ENCODE results near the gene ACTG2.

ACTG2 gene

GRCh38 chr2:73915437-73915993 is 22.7 kb downstream of the ACTG2 start:
- DNase-seq: no peak

- DNase-seq: no peak
Observed at GRCh38 chr2:73916666-73917065, 23.9 kb downstream of the ACTG2 start.

DNA sequence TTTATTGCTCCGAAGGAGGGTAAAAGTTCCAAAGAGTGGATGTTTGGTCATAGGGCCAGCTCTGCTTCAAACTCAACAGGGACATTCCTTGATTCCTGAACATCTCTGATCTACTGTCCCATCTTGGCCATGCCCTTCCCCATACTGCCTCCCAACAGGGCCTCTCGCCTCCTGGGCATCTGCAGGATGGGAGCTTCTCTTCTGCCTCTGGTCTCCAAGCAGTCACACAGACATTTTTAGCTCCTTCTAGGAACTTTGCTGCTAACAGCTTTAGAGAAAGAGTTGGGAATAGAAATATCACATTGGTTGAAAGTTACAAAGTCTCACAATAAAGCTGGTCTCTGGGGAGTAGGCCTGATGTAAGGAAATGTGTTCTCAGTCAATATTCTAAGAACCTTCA is 24.5 kb downstream of the ACTG2 start:
- no peak for DNase-seq

GRCh38 chr2:73917696-73918207 is 24.9 kb downstream of the ACTG2 start:
- DNase-seq: no peak

GRCh38 chr2:73918856-73919255 is 26.0 kb downstream of the ACTG2 start:
- DNase-seq: no peak

DNA sequence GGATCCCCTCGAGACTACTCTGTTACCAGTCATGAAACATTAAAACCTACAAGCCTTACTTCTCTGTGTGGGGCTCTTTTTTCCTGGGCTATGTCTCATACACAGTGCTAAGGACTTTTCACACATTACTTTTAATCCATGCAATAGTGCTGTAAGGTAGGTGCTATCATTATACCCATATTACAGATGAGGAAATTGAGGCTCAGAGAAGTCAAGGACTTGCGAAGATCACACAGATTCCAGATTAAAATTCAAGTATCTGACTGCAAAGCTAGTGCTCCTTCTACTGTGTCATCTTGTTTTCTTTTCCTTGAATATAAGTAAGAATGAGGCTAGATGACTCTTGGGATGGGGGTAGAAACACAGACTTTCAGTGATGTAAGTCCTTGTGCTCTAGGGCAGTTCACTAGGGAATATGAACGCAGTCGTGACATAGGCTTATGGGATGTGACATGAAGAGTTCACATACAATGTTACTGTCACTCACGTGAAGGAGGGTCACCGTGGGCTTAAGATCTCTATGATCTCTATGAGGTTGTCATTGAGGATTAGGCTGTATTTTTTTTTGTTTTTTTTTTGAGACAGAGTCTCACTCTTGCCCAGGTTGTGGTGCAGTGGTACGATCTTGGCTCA is 26.9 kb downstream of the ACTG2 start:
- no peak for DNase-seq

DNA sequence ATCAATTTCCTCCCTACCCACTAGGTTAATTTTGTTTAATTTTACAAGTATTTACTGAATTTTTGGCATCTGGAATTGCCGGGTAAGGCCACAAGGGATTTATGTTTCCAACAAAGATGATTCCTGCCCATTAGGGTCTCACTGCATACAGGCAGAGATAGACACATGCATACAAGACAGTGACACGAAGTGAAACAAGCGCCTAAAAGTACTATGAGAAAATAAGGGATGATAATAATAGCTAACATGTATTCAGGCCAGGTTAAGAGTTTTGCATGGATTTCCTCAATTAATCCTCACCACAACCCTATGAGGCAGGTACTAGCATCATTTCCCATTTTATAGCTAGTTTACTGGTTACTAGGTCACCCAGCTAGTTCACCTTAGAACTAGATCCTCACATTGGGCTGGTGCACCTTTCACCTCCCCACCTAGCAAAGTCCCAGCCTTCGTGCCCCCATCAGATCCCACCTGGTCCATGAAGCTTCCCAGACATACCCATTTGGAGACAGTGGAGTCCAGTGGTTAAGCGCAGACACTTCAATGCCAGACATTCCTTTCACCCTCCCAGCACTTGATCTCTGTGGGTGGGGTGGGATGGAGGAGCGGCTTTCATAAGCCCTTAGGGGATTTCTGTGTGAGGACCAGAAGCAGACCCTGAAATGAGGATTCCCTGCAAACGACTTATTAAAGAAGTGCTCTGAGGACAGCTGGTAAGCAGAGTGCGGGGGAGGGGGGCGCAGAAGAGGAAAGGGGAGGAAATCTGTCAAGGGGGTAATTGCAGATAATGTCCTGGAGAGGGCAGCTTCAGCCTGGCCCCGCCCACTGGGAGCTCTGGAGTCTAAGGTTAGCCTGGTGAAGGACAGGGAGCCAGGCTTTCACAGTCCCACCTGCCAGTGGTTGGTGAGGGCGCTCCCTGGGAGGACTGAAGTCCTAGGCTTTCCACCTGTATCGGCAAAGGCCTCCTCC is 28.1 kb downstream of the ACTG2 start:
- peak; percentile 62 for DNase-seq

GRCh38 chr2:73921581-73921980 is 28.8 kb downstream of the ACTG2 start:
- no peak for DNase-seq

GRCh38 chr2:73922681-73923080 is 29.9 kb downstream of the ACTG2 start:
- peak; percentile 29 for DNase-seq

DNA sequence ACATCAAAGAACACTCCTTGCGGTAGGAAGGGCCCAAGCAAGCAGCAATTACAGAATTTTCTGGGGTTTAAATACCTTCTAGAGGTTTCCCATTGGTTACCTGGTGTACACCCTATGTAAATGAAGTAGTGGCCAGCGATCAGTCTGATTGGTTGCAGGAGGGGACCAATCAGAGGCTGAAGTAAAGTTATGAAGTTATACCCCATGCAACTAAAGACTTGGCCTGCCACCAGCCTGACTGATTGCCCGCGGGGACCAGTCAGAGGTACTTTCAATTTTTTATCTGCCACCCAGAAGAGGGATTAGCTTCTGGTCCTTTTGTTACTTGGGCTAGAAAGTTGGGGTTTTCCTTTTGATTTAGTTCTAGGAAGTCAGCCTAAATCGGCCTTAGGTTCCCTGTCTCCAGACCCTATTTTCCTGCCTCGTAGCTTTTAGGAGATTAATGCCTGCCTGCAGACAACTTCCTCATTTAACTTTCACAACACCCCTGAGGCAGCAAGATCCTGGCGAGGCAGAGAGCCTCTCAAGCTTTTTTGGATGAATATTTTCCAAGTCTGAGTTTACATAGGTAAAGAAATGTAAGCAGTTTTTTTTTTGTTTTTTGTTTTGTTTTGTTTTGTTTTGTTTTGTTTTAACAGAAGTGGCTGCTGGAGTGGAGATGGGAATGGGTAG is 32.4 kb downstream of the ACTG2 start:
- no peak for DNase-seq

GRCh38 chr2:73925853-73926492 is 33.2 kb downstream of the ACTG2 start:
- peak; percentile 62 for DNase-seq

- DNase-seq: peak; percentile 97
Observed at GRCh38 chr2:73926493-73927327, 33.9 kb downstream of the ACTG2 start, which contains the start of gene DGUOK. DGUOK (plus strand) TSS chr2:73926880; CDS start chr2:73926911, 31 bp downstream.

DNA sequence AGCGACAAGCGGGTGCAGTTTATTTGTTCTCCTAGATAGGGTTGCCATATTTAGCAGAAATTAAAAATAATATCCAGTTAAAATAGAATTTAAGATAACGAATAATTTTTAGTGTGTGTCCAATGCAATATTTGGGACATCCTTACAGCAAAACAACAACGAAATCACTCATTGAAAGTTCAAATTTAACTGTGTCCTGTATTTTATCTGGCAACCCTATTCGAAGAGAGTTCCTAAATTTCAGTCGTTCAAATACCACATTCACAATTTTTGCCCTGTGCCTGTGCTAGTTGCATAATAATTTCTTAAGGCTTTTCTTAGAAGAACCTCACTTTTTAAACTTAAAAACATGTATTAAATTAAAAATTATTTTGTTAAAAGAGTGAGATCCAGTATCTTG is 34.5 kb downstream of the ACTG2 start:
- no peak for DNase-seq

DNA sequence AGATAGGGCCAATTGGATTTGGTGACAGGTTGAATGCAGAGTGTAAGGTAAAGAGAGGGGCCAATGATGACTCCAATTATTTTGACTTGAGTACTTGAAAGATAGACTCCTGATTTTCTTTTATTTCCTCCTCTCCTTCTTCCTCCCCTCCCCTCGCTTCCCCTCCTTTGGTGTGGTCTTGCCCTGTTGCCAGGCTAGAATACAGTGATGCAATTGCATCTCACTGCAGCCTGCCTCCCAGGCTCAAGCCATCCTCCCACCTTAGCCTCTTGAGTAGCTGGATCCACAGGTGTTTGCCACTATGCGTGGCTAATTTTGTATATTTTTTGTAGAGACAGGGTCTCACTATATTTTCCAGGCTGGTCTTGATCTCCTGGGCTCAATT is 36.1 kb downstream of the ACTG2 start:
- DNase-seq: no peak

DNA sequence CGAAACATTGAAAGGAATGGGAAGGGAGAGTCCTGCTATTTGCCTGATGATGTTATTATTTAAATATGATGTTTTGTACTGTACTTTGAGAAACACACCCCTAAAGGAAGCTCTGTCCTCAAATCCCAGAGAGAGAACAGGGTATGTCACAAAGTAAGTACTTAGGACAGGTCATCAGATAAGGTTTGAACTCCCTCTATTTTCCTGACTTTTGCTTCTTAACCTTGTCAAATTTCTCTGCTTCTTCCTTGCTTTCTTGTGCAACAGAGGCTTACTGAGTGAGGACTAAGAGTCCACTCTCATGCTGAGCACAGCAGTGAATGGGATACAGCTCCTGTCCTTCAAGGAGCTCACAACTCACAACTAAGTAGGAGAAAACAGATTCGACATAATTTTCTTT is 37.6 kb downstream of the ACTG2 start:
- no peak for DNase-seq

GRCh38 chr2:73931531-73932500 is 39.0 kb downstream of the ACTG2 start:
- no peak for DNase-seq

- DNase-seq: peak; percentile 75
Observed at GRCh38 chr2:73933194-73933593, 40.4 kb downstream of the ACTG2 start.

DNA sequence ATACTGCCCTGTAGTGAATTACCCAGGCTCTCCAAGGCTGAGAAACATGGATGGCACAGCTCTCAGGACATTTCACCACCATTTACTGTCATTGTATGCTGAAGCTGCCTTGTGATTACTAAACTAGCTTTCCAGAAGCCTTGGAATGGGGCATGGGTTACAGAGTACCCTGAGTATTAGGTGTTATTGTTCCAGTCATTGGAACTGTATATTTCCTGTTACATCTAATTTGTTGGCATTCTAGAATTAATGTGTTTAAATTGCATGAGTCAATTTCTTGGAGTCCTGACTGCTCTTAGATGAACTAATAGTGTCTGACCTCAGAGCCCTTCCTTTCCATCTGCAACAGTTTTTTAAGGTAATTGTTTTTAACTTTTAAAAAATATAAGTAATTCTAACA is 42.8 kb downstream of the ACTG2 start:
- no peak for DNase-seq

DNA sequence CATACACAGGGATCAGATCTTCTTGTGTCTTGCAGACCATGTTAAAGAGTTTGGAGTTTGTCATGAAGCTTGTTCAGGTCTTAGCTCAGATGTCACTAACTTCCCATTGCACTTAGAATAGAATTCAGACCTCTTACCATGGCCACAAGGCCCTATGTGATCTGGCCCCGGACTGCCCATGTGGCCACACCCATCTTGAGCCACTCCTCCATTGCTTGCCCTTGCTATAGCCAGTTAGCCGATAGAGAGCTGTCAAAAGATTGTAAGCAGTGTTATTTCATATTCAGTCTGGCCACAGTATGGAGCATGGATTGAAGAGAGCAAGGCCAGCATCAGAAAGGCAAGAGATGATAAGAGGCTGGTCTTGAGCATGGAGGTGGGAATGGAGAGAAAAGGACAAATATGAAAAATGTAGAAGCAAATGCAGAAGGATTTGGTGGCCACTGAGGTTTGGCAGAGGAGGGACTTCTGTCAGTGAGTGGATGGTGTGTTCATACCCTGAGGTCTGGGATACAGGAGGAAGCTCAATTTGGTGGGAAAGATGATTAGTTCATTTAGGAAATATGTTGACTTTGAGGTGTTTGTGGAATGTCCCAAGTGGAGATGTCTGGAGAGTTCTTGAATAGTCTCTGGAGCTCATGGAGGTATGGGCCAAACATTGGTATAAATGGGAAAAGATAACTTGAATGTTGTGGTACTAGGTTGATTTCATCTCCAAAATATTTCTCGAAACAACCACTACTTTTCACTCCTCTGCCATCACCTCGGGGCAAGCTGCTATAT is 44.5 kb downstream of the ACTG2 start:
- no peak for DNase-seq

GRCh38 chr2:73937899-73938298 is 45.1 kb downstream of the ACTG2 start:
- DNase-seq: no peak

All from NCI-H69 (cell line).